NCI-H2107 treated with DMSO at 0.1 percent for 48 hours (cell line): ENCODE data around the gene MVB12B.
A peak's percentile ranks its signal among the peaks of the same experiment; 100 is the strongest.

Experiments used
- DNase-seq: peaks from one replicate; lab custom pipeline; 2025; ENCODE audit not compliant: unreplicated experiment; lab: John Stamatoyannopoulos, UW

The MVB12B gene

DNA sequence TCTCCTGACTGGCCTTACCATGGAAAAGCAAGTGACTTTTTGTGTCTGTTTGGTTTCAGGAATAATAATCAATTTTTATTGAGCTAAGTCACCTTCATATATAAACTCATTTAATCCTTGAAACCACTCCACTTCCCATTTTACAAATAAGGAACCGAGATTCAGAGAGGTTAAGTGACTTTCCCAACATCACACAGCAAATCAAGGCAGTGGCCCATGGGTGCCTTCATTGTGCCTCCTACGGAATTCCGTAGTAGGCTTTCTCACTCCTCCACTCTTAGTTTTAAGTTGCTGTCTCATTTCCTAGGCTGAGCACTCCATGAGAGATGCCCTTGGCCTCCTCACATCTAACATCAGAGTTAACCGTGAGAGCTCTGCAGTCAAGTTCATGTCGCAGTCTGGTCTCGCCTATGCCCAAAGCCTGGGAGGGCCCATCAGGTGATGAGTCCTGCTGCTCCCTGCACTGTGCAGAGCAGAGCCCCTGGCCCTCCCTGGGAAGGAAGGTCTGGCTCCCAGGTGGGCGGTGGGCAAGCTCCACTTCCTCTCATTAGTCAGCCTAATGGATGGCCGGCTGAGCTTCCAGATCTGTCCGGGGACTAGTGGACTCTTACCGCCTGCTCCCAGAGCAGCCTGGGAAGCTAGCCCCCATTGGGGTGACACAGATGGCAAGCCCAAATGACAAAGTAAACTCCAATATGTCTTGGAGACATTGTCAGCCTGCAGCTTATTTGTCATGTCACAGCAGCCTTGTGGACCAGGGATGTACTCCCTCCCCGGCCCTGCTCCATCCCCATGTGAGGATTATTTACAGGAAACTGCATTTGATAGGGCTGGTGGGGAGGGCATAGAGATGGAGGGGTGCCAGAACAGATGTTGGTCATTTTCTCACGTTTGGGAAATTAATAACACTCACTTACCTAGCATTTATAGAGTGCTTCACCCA is 123.4 kb downstream of the MVB12B start:
- DNase-seq = no peak

- DNase-seq = peak; percentile 19
These were observed 124.1 kb downstream of the MVB12B start for GRCh38 chr9:126450668-126451205.

- DNase-seq = no peak
These were observed 124.8 kb downstream of the MVB12B start for GRCh38 chr9:126451316-126451885.

DNA sequence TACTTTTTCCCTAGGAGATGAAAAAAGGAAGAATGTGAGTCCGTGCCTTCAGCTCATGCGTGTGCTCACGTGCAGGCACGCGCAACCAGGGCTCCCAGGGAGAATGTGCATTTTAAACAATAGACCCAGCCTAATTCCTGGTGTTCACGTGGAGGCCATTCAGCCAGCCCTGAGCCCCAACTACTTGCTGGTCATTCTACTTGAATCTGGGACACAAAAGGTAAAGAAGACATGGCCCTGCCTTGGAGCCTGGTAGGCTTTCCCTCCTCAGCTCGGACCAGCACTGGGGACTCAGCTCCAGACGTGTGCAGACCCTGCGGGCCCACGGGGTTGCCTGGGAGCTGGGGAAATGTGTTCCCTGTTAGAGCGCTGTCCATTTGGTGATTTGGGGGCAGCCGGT is 125.5 kb downstream of the MVB12B start:
- no peak for DNase-seq

DNA sequence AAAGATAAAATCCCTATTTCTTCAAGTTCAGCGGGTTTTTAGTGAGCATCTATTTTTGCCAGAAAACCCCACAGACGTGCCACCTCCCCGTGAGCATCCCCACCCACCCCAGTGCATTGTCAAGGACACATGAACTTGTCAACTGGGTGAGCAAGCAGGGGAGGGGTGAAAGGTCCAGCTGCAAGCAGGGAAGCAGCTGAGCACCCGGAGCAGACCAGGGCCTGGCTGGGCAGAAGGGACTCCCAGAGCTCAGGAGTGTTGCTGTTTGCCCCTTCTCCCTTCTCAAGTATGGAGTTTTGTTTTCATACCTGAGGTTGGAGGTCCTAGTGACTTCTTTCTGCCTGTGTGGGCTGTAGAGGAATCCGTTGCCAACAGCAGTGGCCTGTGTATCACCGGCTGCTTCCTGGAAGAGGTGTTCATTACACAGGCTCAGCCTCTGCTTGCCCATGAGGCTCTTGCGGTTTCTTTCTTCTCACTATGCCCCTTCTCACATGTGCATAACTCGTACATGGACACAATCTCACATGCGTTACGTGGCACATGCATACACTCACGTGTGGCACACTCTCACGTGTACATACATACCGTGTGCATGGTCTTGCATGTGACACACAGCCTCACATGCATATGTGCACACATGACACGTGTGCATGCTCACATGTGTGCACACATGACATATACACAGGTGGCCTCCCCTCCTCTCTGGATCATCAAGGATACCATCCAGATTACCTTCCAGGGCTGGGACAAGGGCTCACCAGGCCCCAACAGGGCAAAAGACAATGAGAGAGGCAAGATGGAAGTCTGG is 126.7 kb downstream of the MVB12B start:
- DNase-seq = no peak

GRCh38 chr9:126454215-126454614 is 127.6 kb downstream of the MVB12B start:
- DNase-seq = peak; percentile 21

- DNase-seq = no peak
These were observed 128.2 kb downstream of the MVB12B start for GRCh38 chr9:126454795-126455194.

DNA sequence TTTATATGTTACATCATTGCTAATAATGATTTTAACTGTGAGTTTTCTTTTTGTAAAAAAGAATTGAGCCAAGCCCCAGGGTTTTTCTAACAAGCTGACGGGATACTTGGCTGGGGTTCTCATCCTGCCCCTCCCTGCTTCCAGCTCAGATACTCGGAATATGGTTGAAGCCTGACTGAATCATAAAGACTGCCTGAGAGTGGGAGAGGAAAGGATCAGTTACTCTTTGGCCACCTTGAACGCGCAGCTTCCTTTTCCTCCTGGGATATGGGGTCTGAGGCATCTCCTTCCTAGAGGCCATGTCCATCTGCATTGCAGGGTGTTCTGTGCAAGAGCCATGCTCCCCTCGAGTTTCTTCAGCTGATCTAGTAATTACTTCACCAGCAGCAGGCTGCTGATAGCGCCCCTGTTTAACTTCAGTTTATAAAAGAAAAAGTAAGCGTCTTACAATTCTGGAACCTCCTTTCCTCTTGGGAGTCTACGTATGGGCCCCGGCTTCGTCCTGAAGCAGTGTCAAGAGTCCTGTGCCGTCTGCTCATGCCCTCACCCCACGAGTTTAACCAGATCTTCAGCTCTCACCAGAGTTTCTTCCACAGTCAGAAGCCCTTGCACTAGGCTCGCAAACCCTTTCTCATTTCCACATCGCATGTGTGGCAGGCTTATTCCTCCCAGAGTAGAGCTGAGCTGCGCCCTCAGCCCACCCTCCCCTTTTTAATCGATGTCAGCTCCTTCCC is 130.0 kb downstream of the MVB12B start:
- no peak for DNase-seq

- DNase-seq = no peak
These were observed 130.5 kb downstream of the MVB12B start for GRCh38 chr9:126457175-126457547.

DNA sequence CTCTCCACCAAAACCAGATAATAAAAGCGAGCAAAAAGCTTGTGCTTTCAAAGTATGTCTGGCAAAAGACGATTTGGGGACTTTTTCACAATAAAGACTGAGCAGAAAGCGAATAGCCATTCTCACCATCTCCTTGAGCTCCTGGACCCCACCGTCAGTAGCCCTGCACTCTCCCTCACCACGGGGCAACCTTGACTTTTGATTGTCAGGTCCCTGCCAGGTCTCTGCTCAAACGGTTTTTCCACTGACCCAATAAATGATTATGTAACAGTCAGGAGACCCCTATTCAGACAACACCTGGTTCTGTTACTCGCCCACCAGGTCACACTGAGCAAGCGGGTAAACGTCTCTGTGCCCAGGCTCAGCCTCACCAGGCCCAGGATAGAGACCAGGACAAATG is 131.3 kb downstream of the MVB12B start:
- DNase-seq = no peak

- no peak for DNase-seq
These were observed 132.5 kb downstream of the MVB12B start for GRCh38 chr9:126459126-126459525.

DNA sequence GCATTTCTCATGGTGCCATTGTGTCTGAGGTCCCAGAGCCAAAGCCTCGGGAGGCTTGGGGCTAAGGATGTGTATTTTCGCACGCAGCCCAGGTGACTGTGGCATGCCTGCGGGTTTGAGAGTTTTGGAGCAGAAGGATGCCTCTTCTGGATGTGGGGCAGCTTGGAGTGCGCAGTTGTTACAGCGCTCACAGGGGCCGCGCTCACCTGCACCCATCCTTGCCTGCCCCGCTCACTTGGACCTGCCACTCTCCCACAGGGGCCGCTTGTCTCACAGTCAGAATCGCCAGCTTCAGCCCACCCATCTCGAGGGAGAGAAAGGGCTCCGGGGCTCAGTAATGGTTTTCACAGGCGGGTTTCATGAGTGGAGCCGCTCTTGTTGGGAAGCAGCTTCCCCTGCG is 132.9 kb downstream of the MVB12B start:
- no peak for DNase-seq

GRCh38 chr9:126459965-126460843 is 133.6 kb downstream of the MVB12B start:
- no peak for DNase-seq

GRCh38 chr9:126461029-126461428 is 134.4 kb downstream of the MVB12B start:
- no peak for DNase-seq

DNA sequence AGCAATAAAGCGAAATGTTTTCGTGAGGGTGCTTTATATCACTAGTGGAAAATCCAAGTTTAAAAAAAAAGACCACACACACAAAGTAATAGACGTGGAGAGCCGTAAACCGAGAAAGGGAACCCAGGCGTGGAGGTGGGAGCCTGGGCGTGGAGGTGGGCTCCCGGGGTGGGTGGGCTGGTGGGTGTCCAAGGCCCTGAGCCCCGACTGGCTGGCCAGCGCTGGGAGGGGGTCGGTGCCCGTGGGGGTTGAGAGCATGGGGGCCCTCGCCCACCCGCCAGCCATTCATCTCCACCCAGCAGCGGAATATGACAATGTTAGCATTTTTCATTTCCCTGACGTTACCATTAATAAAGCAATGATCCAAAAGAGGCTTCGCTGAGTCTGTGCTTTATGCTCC is 135.0 kb downstream of the MVB12B start:
- no peak for DNase-seq

GRCh38 chr9:126462617-126463016 is 136.0 kb downstream of the MVB12B start:
- no peak for DNase-seq

DNA sequence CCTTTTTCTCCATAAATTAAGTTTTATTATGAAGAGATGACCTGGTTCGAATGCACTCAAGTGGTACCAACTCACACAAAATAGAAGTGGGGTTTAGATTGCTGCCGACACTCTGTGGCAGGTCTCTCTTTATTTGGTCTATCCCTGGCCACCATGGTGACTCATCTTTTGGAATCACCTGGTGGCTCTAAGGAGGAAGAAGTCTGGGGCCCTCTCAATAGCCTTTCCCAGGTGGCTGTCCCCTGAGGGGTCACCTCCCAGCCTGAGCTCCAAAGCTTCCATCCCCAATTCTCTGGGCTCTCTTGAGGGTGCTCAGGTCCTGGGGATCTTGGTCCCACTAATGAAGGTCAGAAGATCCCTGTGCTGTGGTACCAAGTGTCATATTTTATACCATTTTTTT is 136.8 kb downstream of the MVB12B start:
- no peak for DNase-seq

GRCh38 chr9:126464694-126465441 is 138.2 kb downstream of the MVB12B start:
- DNase-seq = no peak

DNA sequence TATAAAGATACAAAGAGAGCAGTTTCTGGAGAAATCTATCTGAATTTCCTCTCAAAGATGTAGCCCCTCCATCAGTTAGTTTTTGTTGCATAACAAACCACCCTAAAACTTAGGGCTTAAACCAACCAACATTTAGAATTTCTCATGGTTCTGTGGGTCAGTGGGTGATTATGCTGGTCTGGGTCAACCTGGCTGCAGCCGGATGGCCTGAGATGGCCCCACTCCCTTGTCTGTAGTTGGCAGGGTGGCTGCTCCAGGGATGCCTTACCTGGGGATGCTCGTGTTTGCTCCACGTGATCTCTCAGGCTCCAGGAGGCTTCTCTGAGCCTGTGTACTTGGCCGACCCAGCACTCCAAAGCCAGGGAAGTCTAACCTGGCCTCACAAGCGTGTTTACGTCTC is 139.3 kb downstream of the MVB12B start:
- no peak for DNase-seq
